Raji (cell line): ENCODE data around the gene EHBP1.

Experiments used
- POLR2A ChIP-seq: IDR thresholded peaks from 2 replicates; pipeline ENCODE4 v1.6.1; 2011; ENCODE audit warnings: low read depth, low read length, control low read depth; ENCODE audit not compliant: insufficient read depth

The EHBP1 gene

DNA sequence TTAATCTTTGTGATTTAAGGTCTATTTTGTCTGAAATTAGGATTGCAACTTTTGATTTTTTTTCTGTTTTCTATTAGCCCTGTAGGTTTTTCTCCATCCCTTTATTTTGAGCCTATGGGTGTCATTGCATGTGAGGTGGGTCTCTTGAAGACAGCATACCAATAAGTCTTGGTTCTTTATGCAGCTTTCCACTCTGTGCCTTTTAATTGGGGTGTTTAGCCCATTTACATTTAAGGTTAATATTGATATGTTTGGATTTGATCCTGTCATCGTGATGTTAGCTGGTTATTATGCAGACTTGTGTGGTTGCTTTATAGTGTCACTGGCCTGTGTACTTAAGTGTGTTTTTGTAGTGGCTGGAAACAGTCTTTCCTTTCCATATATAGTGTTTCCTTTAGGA lies 17.7 kb downstream of the EHBP1 start:
- TF ChIP-seq POLR2A, result no peak

DNA sequence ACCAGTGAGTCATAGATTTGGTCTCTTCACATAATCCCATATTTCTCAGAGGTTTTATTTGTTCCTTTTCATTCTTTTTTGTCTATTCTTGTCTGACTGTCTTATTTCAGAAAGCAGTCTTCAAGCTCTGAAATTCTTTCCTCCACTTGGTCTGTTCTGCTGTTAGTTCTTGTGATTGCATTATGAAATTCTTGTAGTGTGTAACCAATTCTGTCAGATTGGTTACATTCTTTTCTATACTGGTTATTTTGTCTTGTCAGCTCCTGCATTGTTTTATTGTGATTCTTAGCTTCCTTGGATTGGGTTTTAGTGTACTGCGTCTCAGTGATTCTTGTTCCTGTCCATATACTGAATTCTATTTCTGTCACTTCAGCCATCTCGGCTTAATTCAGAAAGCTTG lies 18.6 kb downstream of the EHBP1 start:
- no peak for TF ChIP-seq POLR2A

DNA sequence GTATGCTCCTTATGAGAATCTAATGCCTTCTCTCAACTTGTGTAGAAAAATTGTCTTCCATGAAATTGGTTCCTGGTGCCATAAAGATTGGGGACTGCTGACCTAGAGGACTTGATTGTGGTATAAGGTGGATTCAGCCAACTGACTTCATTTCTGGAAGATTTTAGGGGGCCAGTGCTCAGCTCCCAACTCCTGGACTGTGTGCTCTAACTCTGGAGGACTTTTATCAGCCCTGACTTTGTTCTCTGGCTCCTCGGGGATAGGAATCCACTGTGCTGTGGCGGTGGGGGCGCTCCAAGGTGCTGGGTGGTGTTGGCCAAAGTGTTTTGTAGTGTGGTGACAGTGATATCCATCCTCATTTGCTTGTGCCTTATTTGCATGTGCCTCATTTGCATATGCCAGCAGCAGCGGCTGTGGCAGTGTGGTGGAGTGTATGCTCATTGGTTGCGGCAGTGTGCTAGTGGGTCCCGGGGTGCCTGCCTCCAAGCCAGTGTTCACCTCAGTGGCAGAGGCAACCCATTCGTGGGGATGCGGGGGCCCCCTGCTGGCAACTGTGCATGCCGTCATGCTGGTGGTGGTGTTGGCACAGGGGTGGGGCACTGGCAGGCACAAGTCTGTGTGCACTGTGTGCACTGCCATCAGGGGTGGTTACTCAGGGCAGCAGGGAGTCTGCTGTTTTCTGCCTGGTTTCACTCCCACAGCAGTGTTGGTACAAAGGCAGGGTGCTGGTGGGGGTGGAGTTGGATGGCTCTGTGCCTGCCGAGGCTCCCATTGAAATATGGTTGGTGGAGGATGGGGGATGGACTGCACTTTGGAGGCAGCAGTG lies 19.6 kb downstream of the EHBP1 start:
- TF ChIP-seq POLR2A, result no peak

DNA sequence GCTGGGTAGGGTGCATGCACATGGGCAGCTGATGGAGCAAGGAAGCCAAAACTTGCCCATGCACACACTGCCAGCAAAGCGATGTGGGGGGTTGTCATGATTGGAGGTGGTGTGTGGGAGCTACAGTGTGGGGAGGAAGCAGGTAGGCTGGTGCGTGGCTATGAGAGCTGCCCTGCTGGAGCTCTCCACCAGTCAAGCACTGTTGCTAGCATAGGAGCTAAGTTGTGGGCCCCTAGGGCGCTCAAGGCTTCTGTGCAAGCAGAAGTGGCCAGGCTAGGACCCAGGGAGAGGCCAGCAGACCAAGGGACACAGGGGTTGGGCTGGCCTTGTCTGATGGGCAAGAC lies 20.2 kb downstream of the EHBP1 start:
- no peak for TF ChIP-seq POLR2A

DNA sequence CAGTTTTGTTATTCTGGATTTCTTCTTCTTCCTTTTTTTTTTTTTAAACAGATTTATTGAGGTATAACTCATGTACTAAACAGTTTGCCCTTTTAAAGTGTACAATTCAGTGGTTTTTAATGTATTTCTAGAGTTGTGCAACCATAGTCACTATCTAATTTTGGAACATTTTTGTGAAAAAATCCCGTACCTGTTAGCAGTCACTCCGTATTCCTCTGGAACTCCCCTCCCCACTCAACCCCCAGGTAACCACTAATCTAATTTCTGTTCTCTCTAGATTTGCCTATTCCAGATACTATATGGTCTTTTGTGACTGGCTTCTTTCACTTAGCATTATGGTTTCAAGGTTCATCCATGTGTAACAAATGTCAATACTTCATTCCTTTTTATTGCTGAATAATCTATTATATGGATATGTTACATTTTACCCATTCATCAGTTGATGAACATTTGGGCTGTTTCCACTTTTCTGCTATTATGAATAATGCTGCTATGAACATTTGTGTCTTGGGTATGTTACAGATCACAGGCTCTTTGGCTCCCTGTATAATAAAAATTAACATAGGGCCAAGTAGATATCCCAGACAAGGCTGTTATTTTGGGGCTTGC lies 21.9 kb downstream of the EHBP1 start:
- TF ChIP-seq POLR2A, result no peak

DNA sequence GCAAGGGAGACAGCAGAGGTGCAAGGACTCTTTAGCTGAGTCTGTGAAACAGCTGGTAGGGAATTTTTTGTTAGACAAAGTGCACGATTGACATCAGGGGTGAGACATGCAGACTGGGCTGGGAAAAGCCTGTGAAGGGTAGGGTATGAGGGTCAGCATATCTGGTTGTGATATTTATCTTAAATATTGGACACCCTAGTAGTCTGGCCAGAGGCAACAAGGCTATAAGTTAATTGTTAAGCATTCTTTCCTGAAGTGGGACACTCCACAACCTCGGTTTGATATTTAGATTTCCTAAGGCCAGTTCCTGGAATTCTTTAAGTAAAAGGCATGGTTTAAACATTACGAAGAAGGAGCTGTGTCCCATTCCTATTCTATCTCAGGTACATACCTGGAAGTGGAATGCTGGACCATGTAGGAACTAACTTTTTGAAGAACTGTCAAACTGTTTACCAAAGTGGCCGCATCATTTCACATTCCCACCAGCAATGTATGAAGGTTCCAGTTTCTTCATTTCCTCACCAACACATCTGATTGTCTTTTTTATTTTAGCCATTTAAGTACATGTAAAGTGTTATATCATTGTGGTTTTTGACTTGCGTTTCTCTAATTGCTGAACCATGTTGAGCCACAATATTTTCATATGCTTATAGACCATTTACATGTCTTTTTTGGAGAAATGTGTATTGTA lies 22.5 kb downstream of the EHBP1 start:
- TF ChIP-seq POLR2A, result no peak

DNA sequence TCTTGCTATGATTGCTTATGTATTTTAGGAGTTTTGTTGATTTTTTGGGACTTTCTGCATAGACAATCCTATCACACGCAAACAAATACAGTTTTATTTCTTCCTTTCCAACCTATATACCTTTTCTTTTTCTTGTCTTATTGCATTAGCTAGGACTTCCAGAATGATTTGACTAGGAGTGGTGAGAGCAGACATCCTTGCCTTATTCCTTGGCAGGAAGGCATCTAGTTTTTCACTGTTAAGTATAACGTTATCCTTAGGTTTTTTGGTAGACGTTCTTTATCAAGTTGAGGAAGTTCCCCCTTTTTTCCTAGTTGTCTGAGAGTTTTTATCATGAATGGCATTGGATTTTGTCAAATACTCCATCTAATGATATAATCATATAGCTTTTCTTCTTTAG lies 25.8 kb downstream of the EHBP1 start:
- TF ChIP-seq POLR2A, result no peak

DNA sequence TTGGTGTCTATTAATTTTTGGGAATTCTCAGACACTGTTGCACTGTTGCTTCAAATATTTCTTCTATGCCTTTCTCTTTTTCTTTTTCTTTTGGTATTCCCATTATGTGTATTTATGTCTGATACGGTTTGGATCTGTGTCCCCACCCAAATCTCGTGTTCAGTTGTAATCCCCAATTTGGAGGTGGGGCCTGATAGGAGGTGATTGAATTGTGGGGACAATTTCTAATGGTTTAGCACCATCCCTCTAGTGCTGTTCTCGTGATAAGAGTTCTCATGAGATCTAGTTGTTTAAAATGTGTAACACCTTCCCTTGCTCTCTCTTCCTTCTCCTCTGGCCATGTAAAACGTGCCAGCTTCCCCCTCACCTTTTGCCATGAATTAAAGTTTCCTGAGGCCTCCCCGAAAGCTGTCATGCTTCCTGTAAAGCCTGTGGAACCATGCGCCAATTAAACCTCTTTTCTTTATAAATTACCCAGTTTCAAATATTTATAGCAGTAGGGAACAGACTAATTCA lies 26.8 kb downstream of the EHBP1 start:
- TF ChIP-seq POLR2A, result no peak

DNA sequence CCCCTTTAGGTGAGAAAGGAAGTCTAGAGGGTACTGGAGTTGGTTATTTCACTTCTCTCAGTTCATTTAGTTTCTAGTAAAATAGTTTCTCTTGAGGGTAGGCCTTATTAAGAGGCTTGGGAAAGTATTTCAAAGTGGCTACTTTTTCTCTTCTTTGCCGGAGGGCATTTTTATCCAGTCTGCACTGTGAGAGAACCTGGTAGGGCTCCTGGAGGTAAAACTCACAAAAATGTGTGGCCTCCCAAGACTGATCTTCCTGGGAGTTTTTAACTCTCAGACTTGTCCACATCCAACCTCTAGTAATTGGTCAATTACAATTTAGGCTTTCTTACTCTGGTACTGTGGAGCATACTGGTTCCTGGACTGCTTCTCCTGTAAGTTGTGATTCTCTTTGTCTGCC lies 28.0 kb downstream of the EHBP1 start:
- TF ChIP-seq POLR2A, result no peak

DNA sequence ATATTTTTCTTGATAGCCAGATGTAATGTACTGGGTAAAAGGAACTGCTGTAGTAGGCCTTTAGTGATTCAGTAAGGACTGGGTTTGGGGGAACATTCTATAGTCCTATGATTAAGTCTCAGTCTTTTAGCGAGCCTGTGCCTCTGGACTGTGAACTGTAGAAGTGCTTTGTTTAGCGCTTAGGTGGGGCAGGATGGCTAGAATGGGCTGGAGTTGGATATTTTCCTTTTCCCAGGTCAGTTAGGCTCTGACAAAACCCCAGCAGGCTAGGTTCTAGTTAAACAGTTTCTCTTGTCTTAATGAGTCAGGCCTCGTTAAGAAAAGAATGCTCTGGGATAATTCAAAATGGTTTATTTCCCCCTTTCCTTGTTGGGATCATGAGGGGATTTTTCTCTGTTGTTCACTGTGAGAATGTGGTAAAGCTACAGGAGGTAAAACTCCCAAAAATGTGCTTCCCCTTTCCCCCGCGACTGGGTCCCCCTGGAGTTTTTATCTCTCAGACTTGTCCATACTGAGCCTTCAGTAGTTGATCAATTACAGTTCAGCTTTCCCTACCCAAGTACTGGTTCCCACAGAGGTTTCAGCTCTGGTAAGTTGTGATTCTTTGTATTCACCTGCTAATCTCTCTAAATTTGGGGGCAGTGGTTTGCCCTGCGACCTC lies 31.5 kb downstream of the EHBP1 start:
- no peak for TF ChIP-seq POLR2A

DNA sequence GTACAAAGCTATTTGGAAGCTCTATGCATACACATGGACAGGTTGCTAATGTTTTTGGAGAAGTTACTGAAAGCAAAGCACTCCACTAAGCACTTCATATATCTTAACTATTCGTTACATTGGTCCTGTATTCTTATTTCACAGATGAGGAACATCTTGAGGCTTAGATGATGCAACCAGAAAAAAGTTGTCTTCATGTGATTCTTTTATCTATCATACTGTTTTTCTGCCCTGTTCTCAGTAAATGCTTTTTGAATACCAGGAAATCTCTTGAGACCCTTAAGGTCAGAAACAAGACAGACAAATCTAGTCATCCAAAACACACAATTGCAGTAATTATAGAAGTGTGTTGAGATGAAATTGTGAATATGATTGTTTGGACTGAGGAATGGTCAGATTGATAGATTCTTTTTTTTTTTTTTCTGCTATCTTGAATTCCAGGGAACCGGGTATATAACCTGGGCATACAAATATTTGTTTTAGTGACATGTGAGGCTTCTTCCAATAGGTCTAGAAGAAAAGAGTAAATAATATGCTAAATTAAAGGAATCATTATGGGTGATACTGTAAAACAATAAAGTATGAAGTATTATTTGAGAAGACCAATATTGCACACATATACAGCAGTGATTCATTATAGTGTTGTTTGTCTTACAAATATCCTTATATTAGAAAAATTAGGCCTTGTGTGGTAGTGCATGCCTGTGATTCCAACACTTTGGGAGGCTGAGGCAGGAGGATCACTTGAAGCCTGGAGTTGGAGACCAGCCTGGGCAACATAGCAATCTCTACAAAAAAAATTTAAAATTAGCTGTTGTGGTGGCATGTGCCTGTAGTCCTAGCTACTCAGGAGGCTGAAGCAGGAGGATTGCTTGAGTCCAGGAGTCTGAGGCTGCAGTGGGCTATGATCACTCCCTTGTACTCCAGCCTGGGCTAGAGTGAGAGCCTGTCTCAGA lies 33.7 kb downstream of the EHBP1 start:
- TF ChIP-seq POLR2A, result no peak

DNA sequence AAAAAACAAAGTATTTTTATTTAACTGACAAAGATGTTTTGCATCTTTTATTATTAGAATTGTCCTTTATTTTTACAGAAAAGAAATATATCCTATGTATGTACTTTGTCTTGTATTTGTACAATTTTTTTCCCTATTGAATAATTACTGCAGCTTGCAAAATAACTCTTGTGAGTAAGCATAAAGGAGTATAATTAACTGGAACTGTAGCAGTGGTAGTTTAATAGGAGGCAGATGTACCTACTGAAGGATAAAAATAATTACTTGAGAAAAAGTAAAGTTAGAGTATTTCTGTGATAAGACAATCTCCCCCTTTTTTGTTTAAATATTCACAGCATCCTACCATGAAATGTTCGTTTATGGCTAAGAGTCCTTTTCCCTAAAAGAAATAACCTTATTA lies 34.7 kb downstream of the EHBP1 start:
- no peak for TF ChIP-seq POLR2A

DNA sequence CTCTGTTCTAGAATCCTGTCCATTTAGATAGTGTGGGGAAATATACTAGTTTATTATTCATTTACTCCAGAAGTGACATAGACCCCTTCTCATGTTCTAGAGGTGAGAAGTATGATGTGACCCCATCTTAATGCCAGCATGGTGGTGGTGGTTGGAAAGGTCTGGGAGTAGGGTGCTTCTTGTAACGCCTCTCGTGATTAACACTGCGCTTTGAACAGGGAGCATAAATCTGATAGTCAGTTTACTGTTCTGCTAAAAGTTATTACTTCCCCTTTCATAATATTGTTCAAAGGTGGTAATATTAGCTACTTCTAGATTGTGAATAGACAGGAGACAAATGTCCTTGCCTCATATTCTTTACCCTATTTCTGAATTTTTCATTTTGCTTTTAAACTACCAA lies 35.6 kb downstream of the EHBP1 start:
- no peak for TF ChIP-seq POLR2A

DNA sequence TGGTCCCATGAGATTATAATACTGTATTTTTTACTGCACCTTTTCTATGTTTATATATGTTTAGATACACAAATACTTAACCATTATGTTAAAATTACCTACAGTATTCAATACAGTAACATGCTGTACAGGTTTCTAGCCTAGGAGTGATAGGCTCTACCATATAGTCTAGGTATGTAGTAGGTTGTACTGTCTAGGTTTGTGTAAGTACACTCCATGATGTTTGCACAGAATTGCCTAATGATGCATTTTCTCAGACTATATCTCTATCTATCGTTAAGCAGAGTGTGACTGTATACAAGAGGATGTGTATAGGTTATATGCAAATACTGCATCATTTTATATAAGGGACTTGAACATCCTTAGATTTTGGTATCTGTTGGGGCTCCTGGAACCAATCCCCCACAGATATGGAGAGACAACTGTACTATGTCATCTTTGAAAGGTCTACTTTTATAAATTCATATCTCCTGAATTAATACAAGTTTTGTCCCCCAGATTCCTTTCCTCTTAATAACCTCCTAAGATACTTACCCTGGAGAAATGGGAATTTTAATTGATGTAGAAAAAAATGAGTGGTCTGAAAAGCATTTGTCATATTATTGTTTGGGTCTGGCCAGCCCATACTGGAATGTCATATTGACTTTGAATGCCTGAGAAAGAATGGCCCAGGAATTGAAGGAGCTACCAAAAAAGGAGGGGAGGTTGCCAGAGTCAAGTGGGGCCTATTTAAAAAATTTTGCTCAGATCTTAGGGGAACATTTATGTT lies 36.6 kb downstream of the EHBP1 start:
- no peak for TF ChIP-seq POLR2A
